Endothelial cell of umbilical vein (primary cell): ENCODE data around the gene DKKL1. TPM values are rescaled to one million over a fixed set of nuclear protein-coding genes. Genes with fewer than 3 reads are reported as not detected.

Source experiments
- BruUV-seq: library from RNA; stranded (reverse); fragments of 400-500 nt; replicated peaks from 2 replicates; lab custom pipeline; 2021; lab: Mats Ljungman, UMichigan
- CTCF ChIA-PET: fragments of 300-600, 350-600 bp; sonication (Branson Sonifier 250); formaldehyde crosslinking; loops from one replicate; lab custom pipeline; 2021; ENCODE audit warnings: antibody characterized with exemption, inconsistent platforms; lab: Charles Lee
- POLR2A ChIA-PET: fragments of 300-600, 350-600 bp; sonication (Branson Sonifier 250); formaldehyde crosslinking; loops from one replicate; lab custom pipeline; 2021; ENCODE audit warnings: antibody characterized with exemption, inconsistent platforms; lab: Charles Lee
- DNase-seq: peaks from one replicate; pipeline ENCODE4 v3.0.0-alpha.2; 2011; ENCODE audit warnings: low read depth, low spot score
- FAIRE-seq: peaks from 2 replicates; lab custom pipeline; 2011; peaks lifted over from hg19 to GRCh38; lab: Jason Lieb, UNC
- H2AFZ ChIP-seq: 2 replicates; pipeline ENCODE4 v1.6.0; 2012; ENCODE audit warnings: low read depth, low read length, control low read depth, inconsistent platforms
- H3K27ac ChIP-seq: 2 replicates; pipeline ENCODE4 v1.5.1; 2011; ENCODE audit warnings: low read depth, mild to moderate bottlenecking, control low read depth, low read length, moderate library complexity; ENCODE audit not compliant: insufficient read depth
- H3K27me3 ChIP-seq, 2 experiments: 2 replicates each; pipeline versions ENCODE4 v1.6.0 to v1.6.1; 2011; ENCODE audit warnings: low read length in 2 of 2, mixed read lengths in 1 of 2; ENCODE audit not compliant: control insufficient read depth in 2 of 2, insufficient read depth in 2 of 2
- H3K36me3 ChIP-seq, 2 experiments: 2 replicates in 1 of 2; 3 replicates in 1 of 2; pipeline ENCODE4 v1.5.1; 2011; ENCODE audit warnings: low read length in 2 of 2, mild to moderate bottlenecking in 1 of 2, moderate library complexity in 1 of 2; ENCODE audit not compliant: control insufficient read depth in 2 of 2, insufficient read depth in 2 of 2; ENCODE audit errors: extremely low read depth in 1 of 2
- H3K4me1 ChIP-seq: 3 replicates; pipeline ENCODE4 v1.5.1; 2011; ENCODE audit warnings: mild to moderate bottlenecking, low read length; ENCODE audit not compliant: control insufficient read depth, insufficient read depth; ENCODE audit errors: extremely low read depth
- H3K4me2 ChIP-seq: 2 replicates; pipeline ENCODE4 v1.6.1; 2011; ENCODE audit warnings: low read length, control low read depth, mixed read lengths; ENCODE audit not compliant: insufficient read depth
- H3K4me3 ChIP-seq, 3 experiments: fragments of 200-600 bp in 1 of 3; sonication (generic), shearing (Covaris generic) in 1 of 3; replicated peaks in 1 of 3; 2 replicates each; pipeline ENCODE4 v1.5.1; 2011 to 2016; ENCODE audit warnings: control low read depth in 3 of 3, low read length in 3 of 3, mild to moderate bottlenecking in 2 of 3, inconsistent platforms in 1 of 3, low read depth in 1 of 3, moderate library complexity in 1 of 3; ENCODE audit not compliant: insufficient read depth in 1 of 3
- H3K79me2 ChIP-seq: 2 replicates; pipeline ENCODE4 v1.6.0; 2012; ENCODE audit warnings: low read length, inconsistent platforms; ENCODE audit not compliant: control insufficient read depth, insufficient read depth
- H3K9ac ChIP-seq: replicated peaks from 2 replicates; pipeline ENCODE3; 2011; ENCODE audit warnings: low read length, control low read depth; ENCODE audit not compliant: insufficient read depth; ENCODE audit errors: extremely low read depth
- H3K9me1 ChIP-seq: replicated peaks from 3 replicates; pipeline ENCODE4 v1.6.0; 2011; ENCODE audit warnings: mild to moderate bottlenecking, low read length; ENCODE audit not compliant: control insufficient read depth, insufficient read depth; ENCODE audit errors: extremely low read depth
- H3K9me3 ChIP-seq: replicated peaks from 2 replicates; pipeline ENCODE4 v1.5.1; 2012; ENCODE audit warnings: low read length, inconsistent platforms; ENCODE audit not compliant: control insufficient read depth, insufficient read depth
- H4K20me1 ChIP-seq: replicated peaks from 2 replicates; pipeline ENCODE3; 2011; ENCODE audit warnings: mild to moderate bottlenecking, low read length; ENCODE audit not compliant: control insufficient read depth, insufficient read depth; ENCODE audit errors: extremely low read depth
- EZH2 ChIP-seq: IDR thresholded peaks from 2 replicates; pipeline ENCODE4 v1.6.1; 2012; ENCODE audit warnings: borderline replicate concordance, low read depth, mild to moderate bottlenecking, moderate library complexity, low read length, inconsistent platforms; ENCODE audit not compliant: severe bottlenecking
- FOS ChIP-seq: IDR thresholded peaks from 2 replicates; pipeline ENCODE4 v1.6.1; 2011; ENCODE audit warnings: mild to moderate bottlenecking, low read length, moderate library complexity, borderline replicate concordance; ENCODE audit not compliant: insufficient read depth
- GATA2 ChIP-seq: IDR thresholded peaks from 2 replicates; pipeline ENCODE4 v1.7.0; 2011; ENCODE audit warnings: low read depth, mild to moderate bottlenecking, moderate library complexity, mixed read lengths, low read length; ENCODE audit not compliant: insufficient read length, insufficient read depth
- JUN ChIP-seq: IDR thresholded peaks from 2 replicates; pipeline ENCODE4 v1.6.1; 2011; ENCODE audit warnings: borderline replicate concordance, low read depth; ENCODE audit not compliant: insufficient read length, insufficient read depth
- MYC ChIP-seq: IDR thresholded peaks from one replicate; pipeline ENCODE4 v1.6.1; 2011; ENCODE audit warnings: mild to moderate bottlenecking, low read depth, low read length
- POLR2A ChIP-seq: IDR thresholded peaks from 2 replicates; pipeline ENCODE4 v1.6.1; 2012; ENCODE audit warnings: low read depth, mild to moderate bottlenecking, control low read depth, low read length
- POLR2AphosphoS5 ChIP-seq: IDR thresholded peaks from 2 replicates; pipeline ENCODE4 v1.6.1; 2012; ENCODE audit warnings: low read depth, mild to moderate bottlenecking, control low read depth, low read length, moderate library complexity; ENCODE audit not compliant: insufficient read depth
- dilution Hi-C: fragments of 300-500 bp; cut with MboI; formaldehyde crosslinking; loops from one replicate; pipeline ENCODE4 v1.15.0; 2019; ENCODE audit warnings: low sequenced_read_pairs; ENCODE audit not compliant: extremely low pct_ligation_motif_present
- intact Hi-C: fragments of 100-400 bp; cut with micrococcal nuclease; formaldehyde crosslinking; loops from one replicate; pipeline ENCODE4 v1.10.0; 2022
- polyA plus RNA-seq, 4 experiments: library from polyadenylated mRNA; depleted of rRNA in 3 of 4; stranded (reverse) in 3 of 4; unstranded in 1 of 4; fragments of >200 nt; gene quantifications; 2 replicates each; pipeline versions ENCODE4 v1.2.1 to v1.2.3, GENCODE V29; 2011 to 2012; ENCODE audit warnings: missing spikeins in 1 of 4
- total RNA-seq: library from RNA; stranded (reverse); gene quantifications from 2 replicates; pipeline ENCODE4 v1.2.3, GENCODE V29; 2021
- TF ChIP-seq, protein P1 (sequence below), 2 donors: IDR thresholded peaks; 1 replicate in 1 of 2; 2 replicates in 1 of 2; pipeline ENCODE4 v1.5.1; 2011; ENCODE audit warnings: low read length in 2 of 2, mild to moderate bottlenecking in 2 of 2, moderate library complexity in 2 of 2, control low read depth in 1 of 2, inconsistent platforms in 1 of 2, low read depth in 1 of 2; ENCODE audit not compliant: insufficient read depth in 1 of 2; ENCODE audit errors: extremely low read depth in 1 of 2
- TF ChIP-seq, protein P2 (sequence below): IDR thresholded peaks from 2 replicates; pipeline ENCODE4 v1.6.1; 2011; ENCODE audit not compliant: insufficient read depth, insufficient read length

DKKL1 gene
- total and polyA plus RNA-seq, 2 donors (not counting 3 experiments of a cell fraction or from before 2014, with no cell fraction given), result 0.21 TPM; not detected in 1

DNA sequence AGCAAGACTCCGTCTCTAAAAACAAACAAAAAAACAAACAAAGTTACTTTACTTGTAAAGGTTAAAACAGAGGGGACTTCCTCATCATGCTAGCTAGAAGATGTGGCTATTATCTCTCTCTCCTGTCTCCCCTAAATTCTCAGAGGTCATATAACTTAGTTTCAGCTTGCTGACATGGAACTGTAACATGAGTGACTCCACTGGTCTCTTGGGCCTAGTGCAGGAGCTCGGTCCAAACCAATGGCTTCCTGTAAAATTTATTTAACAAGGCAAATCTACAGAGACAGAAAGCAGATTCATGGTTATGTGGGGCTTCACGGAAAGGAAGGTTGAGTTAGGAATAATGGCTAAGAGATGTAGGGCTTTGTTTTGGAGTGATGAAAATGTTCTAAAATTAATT is 14.8 kb downstream of the DKKL1 start:
- Histone ChIP-seq H3K9me1 (no peaks in the 10 kb centered on the region), H3K27me3 (peaks cover 4 to 5% of the 10 kb centered on the region in 2 experiments), H3K4me3 (no peak overlapping the region), H3K36me3 (no peaks in the 10 kb centered on the region), H2AFZ (no peak overlapping the region), H3K79me2 (no peaks in the 10 kb centered on the region), H3K9me3 (no peaks in the 10 kb centered on the region), H3K27ac (no peak overlapping the region), H3K9ac (no peak overlapping the region), H3K4me2 (no peak overlapping the region), H3K4me1 (no peaks in the 10 kb centered on the region), H4K20me1 (no peaks in the 10 kb centered on the region)
- POLR2A ChIA-PET, result no interaction called here
- DNase-seq (no peak), FAIRE-seq (no peak)
- intact Hi-C loops, result no loop called here
- no TSS peak for BruUV-seq
- dilution Hi-C loops, result no loop called here
- TF ChIP-seq, protein P1, sequence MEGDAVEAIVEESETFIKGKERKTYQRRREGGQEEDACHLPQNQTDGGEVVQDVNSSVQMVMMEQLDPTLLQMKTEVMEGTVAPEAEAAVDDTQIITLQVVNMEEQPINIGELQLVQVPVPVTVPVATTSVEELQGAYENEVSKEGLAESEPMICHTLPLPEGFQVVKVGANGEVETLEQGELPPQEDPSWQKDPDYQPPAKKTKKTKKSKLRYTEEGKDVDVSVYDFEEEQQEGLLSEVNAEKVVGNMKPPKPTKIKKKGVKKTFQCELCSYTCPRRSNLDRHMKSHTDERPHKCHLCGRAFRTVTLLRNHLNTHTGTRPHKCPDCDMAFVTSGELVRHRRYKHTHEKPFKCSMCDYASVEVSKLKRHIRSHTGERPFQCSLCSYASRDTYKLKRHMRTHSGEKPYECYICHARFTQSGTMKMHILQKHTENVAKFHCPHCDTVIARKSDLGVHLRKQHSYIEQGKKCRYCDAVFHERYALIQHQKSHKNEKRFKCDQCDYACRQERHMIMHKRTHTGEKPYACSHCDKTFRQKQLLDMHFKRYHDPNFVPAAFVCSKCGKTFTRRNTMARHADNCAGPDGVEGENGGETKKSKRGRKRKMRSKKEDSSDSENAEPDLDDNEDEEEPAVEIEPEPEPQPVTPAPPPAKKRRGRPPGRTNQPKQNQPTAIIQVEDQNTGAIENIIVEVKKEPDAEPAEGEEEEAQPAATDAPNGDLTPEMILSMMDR (IDR thresholded peaks at IDR 0.05; ENCODE audit: extremely low read depth in 1 of 2, insufficient read depth in 1 of 2, low read depth in 1 of 2, low read length in 2 of 2), result no peak
- TF ChIP-seq MYC, result no peak
- no peak for TF ChIP-seq POLR2A
- no peak for TF ChIP-seq GATA2
- no peak for TF ChIP-seq FOS
- TF ChIP-seq EZH2, result no peak
- no peak for TF ChIP-seq JUN
- no peak for TF ChIP-seq POLR2AphosphoS5
- TF ChIP-seq, protein P2, sequence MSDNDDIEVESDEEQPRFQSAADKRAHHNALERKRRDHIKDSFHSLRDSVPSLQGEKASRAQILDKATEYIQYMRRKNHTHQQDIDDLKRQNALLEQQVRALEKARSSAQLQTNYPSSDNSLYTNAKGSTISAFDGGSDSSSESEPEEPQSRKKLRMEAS, result no peak
- CTCF ChIA-PET, result interaction anchor here (0.6 to 1.8 kb wide), 3 partner anchors 12 to 64 kb away, joined by 3 to 7 read pairs (median 4); no protein-coding TSS in a partner anchor
